ENCODE measurements around the gene KYAT1.
"Not testable (repeated sequence)": the region's sequence is repeated elsewhere in the genome, so short reads cannot be mapped to it uniquely, and the experiment has no call there.

KYAT1 gene

GRCh38 chr9:128886211-128886891 is 4.6 kb upstream of the KYAT1 start:
- H3K4me3 ChIP-seq (ENCODE audit: low read depth, low read length): no peak overlapping the region

- no peak overlapping the region for H3K4me3 ChIP-seq (ENCODE audit: low read depth, low read length)
Observed at GRCh38 chr9:128885798-128886197, 4.0 kb upstream of the KYAT1 start.

- H3K4me3 ChIP-seq (ENCODE audit: low read depth, low read length): no peak overlapping the region
Observed at GRCh38 chr9:128885376-128885775, 3.6 kb upstream of the KYAT1 start.

- H3K4me3 ChIP-seq (ENCODE audit: low read depth, low read length): no peak overlapping the region
Observed at GRCh38 chr9:128884164-128884563, 2.4 kb upstream of the KYAT1 start.

GRCh38 chr9:128882677-128883603 is 1.2 kb upstream of the KYAT1 start:
- H3K4me3 ChIP-seq (ENCODE audit: low read depth, low read length): peak overlapping the region; percentile 87

- H3K4me3 ChIP-seq (ENCODE audit: low read depth, low read length): no peak overlapping the region
Observed at GRCh38 chr9:128877852-128878251, 3.9 kb downstream of the KYAT1 start.

GRCh38 chr9:128870941-128871265 is 10.8 kb downstream of the KYAT1 start:
- not testable (repeated sequence) for H3K4me3 ChIP-seq (ENCODE audit: low read depth, low read length)

- no peak overlapping the region for H3K4me3 ChIP-seq (ENCODE audit: low read depth, low read length)
Observed at GRCh38 chr9:128870128-128870940, 11.4 kb downstream of the KYAT1 start.

- no peak overlapping the region for H3K4me3 ChIP-seq (ENCODE audit: low read depth, low read length)
Observed at GRCh38 chr9:128863647-128864046, 18.1 kb downstream of the KYAT1 start.

GRCh38 chr9:128862401-128862851 is 19.3 kb downstream of the KYAT1 start:
- H3K4me3 ChIP-seq (ENCODE audit: low read depth, low read length): no peak overlapping the region

GRCh38 chr9:128861501-128861900 is 20.2 kb downstream of the KYAT1 start:
- no peak overlapping the region for H3K4me3 ChIP-seq (ENCODE audit: low read depth, low read length)

- no peak overlapping the region for H3K4me3 ChIP-seq (ENCODE audit: low read depth, low read length)
Observed at GRCh38 chr9:128860937-128861336, 20.8 kb downstream of the KYAT1 start.

- not testable (repeated sequence) for H3K4me3 ChIP-seq (ENCODE audit: low read depth, low read length)
Observed at GRCh38 chr9:128858476-128858875, 23.3 kb downstream of the KYAT1 start.

- not testable (repeated sequence) for H3K4me3 ChIP-seq (ENCODE audit: low read depth, low read length)
Observed at GRCh38 chr9:128854454-128854853, 27.3 kb downstream of the KYAT1 start.

GRCh38 chr9:128852646-128853045 is 29.1 kb downstream of the KYAT1 start:
- H3K4me3 ChIP-seq (ENCODE audit: low read depth, low read length): not testable (repeated sequence)

- not testable (repeated sequence) for H3K4me3 ChIP-seq (ENCODE audit: low read depth, low read length)
Observed at GRCh38 chr9:128851779-128852600, 29.8 kb downstream of the KYAT1 start.

- not testable (repeated sequence) for H3K4me3 ChIP-seq (ENCODE audit: low read depth, low read length)
Observed at GRCh38 chr9:128851024-128851423, 30.7 kb downstream of the KYAT1 start.

GRCh38 chr9:128847803-128848202 is 33.9 kb downstream of the KYAT1 start:
- no peak overlapping the region for H3K4me3 ChIP-seq (ENCODE audit: low read depth, low read length)

GRCh38 chr9:128846680-128847030 is 35.1 kb downstream of the KYAT1 start:
- H3K4me3 ChIP-seq (ENCODE audit: low read depth, low read length): no peak overlapping the region

- no peak overlapping the region for H3K4me3 ChIP-seq (ENCODE audit: low read depth, low read length)
Observed at GRCh38 chr9:128845186-128845931, 36.4 kb downstream of the KYAT1 start.
